GM12878 (cell line): Measurements from ENCODE around the gene RAPGEF4. TPM values are rescaled to one million over a fixed set of nuclear protein-coding genes. Genes with fewer than 3 reads are reported as not detected.

ENCODE experiments used
- ATAC-seq: fragments of 200-7000 bp; cut with Tn5 transposase; 3 replicates; pipeline ENCODE4 v1.9.1; 2020; ENCODE audit warnings: mild to moderate bottlenecking, moderate library complexity
- BruUV-seq: library from RNA; stranded (reverse); fragments of 400-500 nt; replicated peaks from 2 replicates; lab custom pipeline; 2021; lab: Mats Ljungman, UMichigan
- CTCF ChIA-PET: fragments of 300-600 bp; sonication (Branson Sonifier 250); formaldehyde crosslinking; extraction: SDS; loops from one replicate; lab custom pipeline; 2021; ENCODE audit warnings: inconsistent platforms; lab: Yijun Ruan, JAX
- POLR2A ChIA-PET: fragments of 350-600 bp; formaldehyde crosslinking; extraction: SDS; loops from one replicate; lab custom pipeline; 2021; ENCODE audit warnings: inconsistent platforms; lab: Charles Lee
- RAD21 ChIA-PET: fragments of 300-600 bp; sonication (Branson Sonifier 250); formaldehyde crosslinking; loops from one replicate; lab custom pipeline; 2023; ENCODE audit warnings: antibody characterized with exemption; ENCODE audit not compliant: unreplicated experiment; lab: Charles Lee
- SMC1A ChIA-PET: fragments of 300-600 bp; sonication (Branson Sonifier 250); formaldehyde crosslinking; loops from one replicate; lab custom pipeline; 2023; ENCODE audit not compliant: unreplicated experiment, uncharacterized antibody; lab: Charles Lee
- DNase-seq: peaks from one replicate; pipeline ENCODE4 v3.0.0-alpha.2; 2011; ENCODE audit warnings: low read depth, low spot score
- FAIRE-seq: peaks from 3 replicates; lab custom pipeline; 2011; peaks lifted over from hg19 to GRCh38; lab: Jason Lieb, UNC
- H2AFZ ChIP-seq: 2 replicates; pipeline ENCODE4 v1.6.0; 2011; ENCODE audit warnings: low read depth, low read length, control low read depth; ENCODE audit not compliant: control insufficient read depth
- H3K27ac ChIP-seq: 2 replicates; pipeline ENCODE4 v1.5.1; 2011; ENCODE audit warnings: control low read depth; ENCODE audit not compliant: control insufficient read depth, insufficient read depth
- H3K27me3 ChIP-seq, 2 experiments: replicated peaks in 1 of 2; 2 replicates each; pipeline versions ENCODE4 v1.6.0 to v1.6.1; 2011; ENCODE audit warnings: low read length in 1 of 2; ENCODE audit not compliant: control insufficient read depth in 2 of 2, insufficient read depth in 2 of 2
- H3K36me3 ChIP-seq, 2 experiments: 2 replicates each; pipeline ENCODE4 v1.5.1; 2011; ENCODE audit warnings: low read length in 1 of 2; ENCODE audit not compliant: control insufficient read depth in 2 of 2, insufficient read depth in 2 of 2
- H3K4me1 ChIP-seq: 2 replicates; pipeline ENCODE4 v1.6.1; 2011; ENCODE audit warnings: mild to moderate bottlenecking, low read length, moderate library complexity, mixed read lengths; ENCODE audit not compliant: control insufficient read depth, insufficient read depth
- H3K4me2 ChIP-seq: 2 replicates; pipeline ENCODE4 v1.6.0; 2011; ENCODE audit warnings: control low read depth; ENCODE audit not compliant: control insufficient read depth, insufficient read depth
- H3K4me3 ChIP-seq: fragments of 200-600 bp; sonication (generic); 2 replicates; pipeline ENCODE4 v1.5.1; 2016
- H3K79me2 ChIP-seq: 2 replicates; pipeline ENCODE4 v1.6.0; 2011; ENCODE audit warnings: low read length; ENCODE audit not compliant: control insufficient read depth, insufficient read depth
- H3K9ac ChIP-seq: 2 replicates; pipeline ENCODE4 v1.8.0; 2011; ENCODE audit warnings: low read length, control low read depth, mixed read lengths; ENCODE audit not compliant: control insufficient read depth, insufficient read depth
- H3K9me3 ChIP-seq: replicated peaks from 3 replicates; pipeline ENCODE4 v1.5.1; 2011; ENCODE audit warnings: mild to moderate bottlenecking, low read length; ENCODE audit not compliant: control insufficient read depth, insufficient read depth
- H4K20me1 ChIP-seq: 2 replicates; pipeline ENCODE4 v1.6.0; 2011; ENCODE audit not compliant: control insufficient read depth, insufficient read depth
- CHD1 ChIP-seq: IDR thresholded peaks from 2 replicates; pipeline ENCODE4 v1.6.1; 2012; ENCODE audit warnings: low read depth, low read length, improper control_type of control experiment
- E2F8 ChIP-seq: fragments of 450-650 bp; IDR thresholded peaks from 2 replicates; pipeline ENCODE4 v1.6.1; 2018; ENCODE audit warnings: mild to moderate bottlenecking, low read depth, moderate library complexity; ENCODE audit not compliant: partially characterized antibody
- WGBS: methylation state at CpG from one replicate; pipeline ENCODE4 v1.1.6; 2016; ENCODE audit warnings: low lambda C conversion rate; ENCODE audit not compliant: insufficient replicate concordance, insufficient coverage; ENCODE audit errors: missing lambda C conversion rate; 5-methylcytosine and 5-hydroxymethylcytosine counted together
- in situ Hi-C: fragments of 300-500 bp; cut with MboI; formaldehyde crosslinking; loops from 9 replicates; pipeline ENCODE4 v1.14.3; 2018; ENCODE audit warnings: mixed read lengths
- intact Hi-C: fragments of 100-400 bp; cut with micrococcal nuclease; formaldehyde crosslinking; loops from one replicate; pipeline ENCODE4 v1.14.2; 2022; ENCODE audit not compliant: unreplicated experiment
- polyA plus RNA-seq, 11 experiments: library from polyadenylated mRNA; depleted of rRNA in 4 of 11; unstranded in 6 of 11; stranded (reverse) in 5 of 11; fragments of >200 nt; fragmentation: Nextera tagmentation in 4 of 11; fragmentation: Illumina TruSeq in 1 of 11; extraction: Ambion mirVana in 4 of 11; extraction: Trizol in 1 of 11; gene quantifications; 1 replicate in 1 of 11; 2 replicates in 10 of 11; pipeline versions ENCODE4 v1.2.1 to v1.2.3, GENCODE V29; 2011 to 2016; ENCODE audit warnings: inconsistent platforms in 2 of 11, missing spikeins in 2 of 11, low read depth in 1 of 11
- total RNA-seq, 4 experiments: library from RNA; depleted of rRNA in 3 of 4; stranded (reverse); fragments of >200 nt in 3 of 4; fragmentation: Illumina TruSeq in 1 of 4; extraction: Trizol in 1 of 4; gene quantifications; 2 replicates each; pipeline versions ENCODE4 v1.2.1 to v1.2.3, GENCODE V29; 2013 to 2021

Gene RAPGEF4
- total and polyA plus RNA-seq, 10 of the 15 experiments (the other 5 are each of a cell fraction or from before 2014, with no cell fraction given), result 0.18 TPM; not detected in 8

GRCh38 chr2:172702451-172702850, 33.2 kb upstream of the RAPGEF4 start:
- FAIRE-seq, result no peak
- no peak overlapping the region for H3K27ac ChIP-seq
- no peaks in the 10 kb centered on the region for H3K4me1 ChIP-seq
- POLR2A ChIA-PET, result interaction anchor here (0.6 kb wide), 1 partner anchor 665 kb away, joined by 5 read pairs; no protein-coding TSS in a partner anchor
- no peaks in the 10 kb centered on the region for H3K36me3 ChIP-seq
- SMC1A ChIA-PET, result no interaction called here
- H3K4me3 ChIP-seq, result no peak overlapping the region
- no peak for ATAC-seq
- no peaks in the 10 kb centered on the region for H4K20me1 ChIP-seq
- no peak overlapping the region for H3K9ac ChIP-seq
- TF ChIP-seq CHD1 (no peak), E2F8 (no peak)
- WGBS, result 40% methylated on average over 1 of the region's 1 CpG
- no peaks in the 10 kb centered on the region for H3K79me2 ChIP-seq
- no TSS peak for BruUV-seq
- H3K4me2 ChIP-seq, result no peak overlapping the region
- intact Hi-C loops, result no loop called here
- H3K27me3 ChIP-seq, result peaks cover 0 to 6% of the 10 kb centered on the region in 2 experiments; a peak in 2 of 4 replicates
- in situ Hi-C loops, result no loop called here
- CTCF ChIA-PET, result interaction anchor here (0.6 to 0.8 kb wide), 2 partner anchors 52 to 241 kb away, joined by 3 to 5 read pairs; no protein-coding TSS in a partner anchor
- H3K9me3 ChIP-seq, result no peaks in the 10 kb centered on the region
- RAD21 ChIA-PET, result no interaction called here
- no peak overlapping the region for H2AFZ ChIP-seq
- DNase-seq, result no peak
